ENCODE results near the gene TNIP2. TPM values are rescaled to one million over a fixed set of nuclear protein-coding genes. Genes with fewer than 3 reads are reported as not detected.

TNIP2 gene
- total and polyA plus RNA-seq, 3 donors from 2014 or later = 35.1 to 108 (median 99.7) TPM

GRCh38 chr4:2802618-2803531 lies 46.7 kb upstream of the TNIP2 start:
- no peaks in the 10 kb centered on the region for H3K27me3 ChIP-seq
- no peak overlapping the region for H3K4me3 ChIP-seq
- H3K9me3 ChIP-seq = no peaks in the 10 kb centered on the region
- H3K27ac ChIP-seq = no peak overlapping the region
- no peaks in the 10 kb centered on the region for H3K36me3 ChIP-seq (ENCODE audit: low read depth, missing control alignments)
- WGBS, 2 donors = 92 to 94% methylated on average over 22 to 26 of the region's 27 CpGs
- intact Hi-C loops (cut with DNase I; ENCODE audit: low total_unique reads) = no loop called here
- H3K4me1 ChIP-seq = peaks cover 72% of the 10 kb centered on the region
- no peak for TF ChIP-seq POLR2A (IDR thresholded peaks at IDR 0.05)
- no peak for TF ChIP-seq CTCF (IDR thresholded peaks at IDR 0.05)
- DNase-seq = no peak

- Histone ChIP-seq H3K36me3 (ENCODE audit: low read depth, missing control alignments) (no peaks in the 10 kb centered on the region), H3K4me1 (peaks cover 75% of the 10 kb centered on the region), H3K27me3 (no peaks in the 10 kb centered on the region), H3K27ac (peak overlapping the region; percentile 71 to 87), H3K4me3 (no peak overlapping the region), H3K9me3 (no peaks in the 10 kb centered on the region)
- 39 to 52% methylated on average over 16 to 29 of the region's 29 CpGs for WGBS, 2 donors
- DNase-seq = peak; percentile 85
- intact Hi-C loops (cut with DNase I; ENCODE audit: low total_unique reads) = no loop called here
- TF ChIP-seq CTCF (IDR thresholded peaks at IDR 0.05) (no peak), POLR2A (IDR thresholded peaks at IDR 0.05) (no peak)
Measured at GRCh38 chr4:2800691-2801596, 44.8 kb upstream of the TNIP2 start.

- Histone ChIP-seq H3K4me3 (no peak overlapping the region), H3K27me3 (no peaks in the 10 kb centered on the region), H3K36me3 (ENCODE audit: low read depth, missing control alignments) (no peaks in the 10 kb centered on the region), H3K9me3 (no peaks in the 10 kb centered on the region), H3K27ac (peak overlapping the region; percentile 71 to 87), H3K4me1 (peaks cover 75% of the 10 kb centered on the region)
- intact Hi-C loops (cut with DNase I; ENCODE audit: low total_unique reads) = no loop called here
- no peak for DNase-seq
- TF ChIP-seq CTCF (IDR thresholded peaks at IDR 0.05) = no peak
- no peak for TF ChIP-seq POLR2A (IDR thresholded peaks at IDR 0.05)
- WGBS, 2 donors = 58 to 87% methylated on average over 9 to 22 of the region's 23 CpGs
Measured at GRCh38 chr4:2799971-2800690, 44.0 kb upstream of the TNIP2 start.

- no peak overlapping the region for H3K4me3 ChIP-seq
- no peak for DNase-seq
- H3K27ac ChIP-seq = peak overlapping the region; percentile 71 to 87
- H3K4me1 ChIP-seq = peaks cover 75% of the 10 kb centered on the region
- intact Hi-C loops (cut with DNase I; ENCODE audit: low total_unique reads) = no loop called here
- TF ChIP-seq POLR2A (IDR thresholded peaks at IDR 0.05) = no peak
- TF ChIP-seq CTCF (IDR thresholded peaks at IDR 0.05) = no peak
- no peaks in the 10 kb centered on the region for H3K9me3 ChIP-seq
- H3K27me3 ChIP-seq = no peaks in the 10 kb centered on the region
- 85 to 93% methylated on average over 7 to 14 of the region's 14 CpGs for WGBS, 2 donors
- H3K36me3 ChIP-seq (ENCODE audit: low read depth, missing control alignments) = no peaks in the 10 kb centered on the region
Measured at GRCh38 chr4:2799224-2799911, 43.2 kb upstream of the TNIP2 start.
